DND-41 (cell line): ENCODE measurements around the gene RASD2.

Experiments
- ATAC-seq: fragments of 200-7000 bp; cut with Tn5 transposase; 3 replicates; pipeline ENCODE4 v1.9.1; 2021; ENCODE audit warnings: low read depth; ENCODE audit not compliant: insufficient read depth
- DNase-seq: peaks from one replicate; pipeline ENCODE4 v3.0.0-alpha.2; 2020
- H2AFZ ChIP-seq: 2 replicates; pipeline ENCODE4 v1.6.0; 2012; ENCODE audit warnings: low read depth, low read length
- H3K27ac ChIP-seq: 2 replicates; pipeline ENCODE4 v1.5.1; 2012; ENCODE audit warnings: low read length, inconsistent platforms
- H3K27me3 ChIP-seq: fragments of 200-600 bp; sonication (generic); 2 replicates; pipeline ENCODE4 v1.6.0; 2012; ENCODE audit warnings: low read length, mild to moderate bottlenecking, inconsistent platforms; ENCODE audit not compliant: insufficient read depth, poor library complexity
- H3K36me3 ChIP-seq: 2 replicates; pipeline ENCODE4 v1.5.1; 2012; ENCODE audit warnings: low read length, inconsistent platforms; ENCODE audit not compliant: insufficient read depth
- H3K4me1 ChIP-seq: 2 replicates; pipeline ENCODE4 v1.5.1; 2012; ENCODE audit warnings: mild to moderate bottlenecking, low read length; ENCODE audit not compliant: insufficient read depth
- H3K4me2 ChIP-seq: 2 replicates; pipeline ENCODE4 v1.6.0; 2012; ENCODE audit warnings: mild to moderate bottlenecking, moderate library complexity, low read length, inconsistent platforms; ENCODE audit not compliant: insufficient read depth
- H3K4me3 ChIP-seq, 2 experiments: fragments of 200-600 bp in 1 of 2; shearing (Covaris generic) in 1 of 2; 2 replicates each; pipeline ENCODE4 v1.5.1; 2012 to 2016; ENCODE audit warnings: inconsistent platforms in 2 of 2, low read length in 2 of 2, mild to moderate bottlenecking in 2 of 2, low read depth in 1 of 2, moderate library complexity in 1 of 2
- H3K79me2 ChIP-seq: 2 replicates; pipeline ENCODE4 v1.6.0; 2012; ENCODE audit warnings: low read length, inconsistent platforms; ENCODE audit not compliant: insufficient read depth
- H3K9ac ChIP-seq: 2 replicates; pipeline ENCODE4 v1.6.0; 2012; ENCODE audit warnings: low read depth, mild to moderate bottlenecking, inconsistent platforms, low read length, moderate library complexity
- H3K9me3 ChIP-seq: 2 replicates; pipeline ENCODE4 v1.5.1; 2012; ENCODE audit warnings: low read length, moderate library complexity, mild to moderate bottlenecking, inconsistent platforms; ENCODE audit not compliant: insufficient read depth, severe bottlenecking
- H4K20me1 ChIP-seq: 2 replicates; pipeline ENCODE4 v1.6.0; 2012; ENCODE audit warnings: low read length; ENCODE audit not compliant: insufficient read depth
- EZH2 ChIP-seq: IDR thresholded peaks from 3 replicates; pipeline ENCODE4 v1.6.1; 2012; ENCODE audit warnings: borderline replicate concordance, low read depth, mild to moderate bottlenecking, moderate library complexity, low read length, inconsistent platforms; ENCODE audit not compliant: severe bottlenecking
- TF ChIP-seq, protein P1 (sequence below): IDR thresholded peaks from 2 replicates; pipeline ENCODE4 v1.5.1; 2012; ENCODE audit warnings: borderline replicate concordance, low read length, moderate library complexity, mild to moderate bottlenecking; ENCODE audit not compliant: poor library complexity, severe bottlenecking; ENCODE audit errors: extremely low read depth

Gene RASD2

DNA sequence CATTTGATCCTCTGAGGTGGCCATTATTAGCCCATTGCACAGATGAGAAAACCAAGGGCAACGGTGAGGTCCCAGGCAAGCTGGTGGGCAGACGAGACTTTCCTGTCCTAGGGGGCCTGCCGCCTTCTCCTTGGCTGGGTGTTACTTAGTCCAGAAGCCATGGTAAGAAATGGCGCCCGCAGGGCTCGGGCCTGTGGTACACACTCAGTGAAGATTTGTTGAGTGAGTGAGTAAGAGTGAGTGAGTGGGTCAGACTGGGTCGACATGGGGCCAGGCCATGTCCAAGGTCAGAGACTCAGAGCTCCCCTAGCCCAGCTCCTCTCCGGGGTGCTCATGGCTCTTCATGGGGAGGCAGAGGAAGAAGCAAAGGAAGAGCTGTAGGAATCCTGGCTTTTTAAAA lies 36.0 kb downstream of the RASD2 start:
- Histone ChIP-seq H3K27me3 (no peaks in the 10 kb centered on the region), H3K4me2 (no peak overlapping the region), H2AFZ (no peak overlapping the region), H3K4me3 (no peak overlapping the region), H3K9ac (no peak overlapping the region), H4K20me1 (no peaks in the 10 kb centered on the region), H3K36me3 (no peaks in the 10 kb centered on the region), H3K79me2 (no peaks in the 10 kb centered on the region), H3K27ac (no peak overlapping the region), H3K9me3 (no peaks in the 10 kb centered on the region), H3K4me1 (peaks cover 14% of the 10 kb centered on the region)
- DNase-seq (no peak), ATAC-seq (no peak)
- TF ChIP-seq, protein P1, sequence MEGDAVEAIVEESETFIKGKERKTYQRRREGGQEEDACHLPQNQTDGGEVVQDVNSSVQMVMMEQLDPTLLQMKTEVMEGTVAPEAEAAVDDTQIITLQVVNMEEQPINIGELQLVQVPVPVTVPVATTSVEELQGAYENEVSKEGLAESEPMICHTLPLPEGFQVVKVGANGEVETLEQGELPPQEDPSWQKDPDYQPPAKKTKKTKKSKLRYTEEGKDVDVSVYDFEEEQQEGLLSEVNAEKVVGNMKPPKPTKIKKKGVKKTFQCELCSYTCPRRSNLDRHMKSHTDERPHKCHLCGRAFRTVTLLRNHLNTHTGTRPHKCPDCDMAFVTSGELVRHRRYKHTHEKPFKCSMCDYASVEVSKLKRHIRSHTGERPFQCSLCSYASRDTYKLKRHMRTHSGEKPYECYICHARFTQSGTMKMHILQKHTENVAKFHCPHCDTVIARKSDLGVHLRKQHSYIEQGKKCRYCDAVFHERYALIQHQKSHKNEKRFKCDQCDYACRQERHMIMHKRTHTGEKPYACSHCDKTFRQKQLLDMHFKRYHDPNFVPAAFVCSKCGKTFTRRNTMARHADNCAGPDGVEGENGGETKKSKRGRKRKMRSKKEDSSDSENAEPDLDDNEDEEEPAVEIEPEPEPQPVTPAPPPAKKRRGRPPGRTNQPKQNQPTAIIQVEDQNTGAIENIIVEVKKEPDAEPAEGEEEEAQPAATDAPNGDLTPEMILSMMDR, result no peak
- TF ChIP-seq EZH2, result no peak

DNA sequence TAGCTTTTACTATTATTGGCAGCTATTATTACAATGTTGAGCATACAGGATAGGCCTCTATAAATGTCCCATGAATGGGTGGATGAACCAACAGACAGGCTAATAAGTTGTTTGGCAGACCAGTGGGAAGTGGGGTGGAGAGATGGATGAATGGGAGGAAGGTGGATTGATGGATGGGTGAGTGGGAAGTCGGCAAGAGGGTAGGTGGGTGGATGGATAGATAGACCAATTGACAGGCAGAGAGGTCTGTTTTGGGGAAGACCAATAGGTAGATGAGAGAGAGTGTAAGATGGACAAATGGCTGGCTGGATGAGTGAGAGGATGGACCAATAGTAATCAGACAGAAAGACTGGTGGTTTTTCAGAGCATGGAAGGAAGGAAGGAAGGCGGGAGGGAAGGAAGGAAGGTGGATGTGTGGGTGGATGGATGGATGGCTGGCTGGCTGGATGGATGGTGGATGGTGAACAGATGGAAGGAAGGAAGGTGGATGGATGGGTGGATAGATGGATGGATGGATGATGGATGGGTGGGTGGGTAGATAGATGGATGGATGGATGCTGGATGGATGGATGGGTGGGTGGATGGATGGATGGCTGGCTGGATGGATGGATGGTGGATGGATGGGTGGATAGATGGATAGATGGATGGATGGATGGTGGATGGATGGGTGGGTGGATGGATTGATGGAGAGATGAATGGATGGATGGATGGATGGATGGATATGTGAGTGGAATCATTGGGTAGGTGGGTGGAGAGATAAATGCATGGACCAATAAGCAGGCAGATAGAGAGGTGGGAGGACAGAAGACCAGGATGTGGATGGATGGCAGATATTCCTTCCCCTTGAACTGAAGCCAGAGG lies 37.4 kb downstream of the RASD2 start:
- Histone ChIP-seq H3K27me3 (no peaks in the 10 kb centered on the region), H3K9ac (no peak overlapping the region), H2AFZ (no peak overlapping the region), H3K27ac (no peak overlapping the region), H4K20me1 (no peaks in the 10 kb centered on the region), H3K4me1 (peaks cover 14% of the 10 kb centered on the region), H3K4me3 (no peak overlapping the region), H3K36me3 (no peaks in the 10 kb centered on the region), H3K9me3 (no peaks in the 10 kb centered on the region), H3K4me2 (no peak overlapping the region), H3K79me2 (no peaks in the 10 kb centered on the region)
- no peak for ATAC-seq
- TF ChIP-seq EZH2, result no peak
- TF ChIP-seq, protein P1, result no peak
- DNase-seq, result no peak

DNA sequence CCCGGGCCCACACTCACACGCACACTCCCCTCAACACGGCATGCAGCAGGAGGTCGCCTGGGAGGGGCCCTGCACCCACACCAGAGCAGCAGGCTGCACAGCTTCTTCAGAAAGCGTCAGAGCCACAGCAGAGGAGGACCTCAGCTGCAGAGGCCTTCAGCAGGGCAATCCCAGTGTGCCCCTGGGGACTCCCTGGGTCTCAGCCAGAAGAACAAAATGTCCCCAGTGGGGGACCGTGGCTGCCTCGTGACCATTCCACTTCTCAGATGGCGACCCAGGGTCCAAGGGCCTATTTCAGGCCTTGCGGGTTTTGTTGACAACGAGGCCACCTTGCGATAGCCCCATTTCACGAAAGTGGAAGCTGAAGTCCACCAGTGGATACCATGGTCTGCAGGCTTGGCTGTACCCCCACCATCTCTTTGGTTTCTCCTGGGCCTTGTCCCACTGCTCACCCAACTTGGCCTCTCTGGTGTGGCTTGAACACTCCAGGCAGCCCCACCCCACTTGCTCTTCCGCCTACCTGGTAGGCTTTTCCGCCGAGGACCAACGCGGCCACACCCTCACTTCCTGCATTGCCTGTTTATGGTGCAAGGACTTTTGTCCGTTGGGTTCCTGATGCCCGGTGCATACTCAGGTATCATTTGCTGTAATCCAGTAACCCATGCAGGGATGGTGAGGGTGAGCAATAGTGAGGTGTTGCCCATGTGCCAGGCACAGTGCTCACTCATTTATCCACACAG lies 38.4 kb downstream of the RASD2 start:
- H4K20me1 ChIP-seq, result peaks cover 5% of the 10 kb centered on the region; the same call in 1 of the 2 replicates
- no peak overlapping the region for H3K4me2 ChIP-seq
- H3K9me3 ChIP-seq, result no peaks in the 10 kb centered on the region
- H3K36me3 ChIP-seq, result no peaks in the 10 kb centered on the region
- H3K79me2 ChIP-seq, result no peaks in the 10 kb centered on the region
- no peak overlapping the region for H3K27ac ChIP-seq
- DNase-seq (no peak), ATAC-seq (no peak)
- TF ChIP-seq EZH2, result no peak
- TF ChIP-seq, protein P1, result no peak
- no peak overlapping the region for H3K4me3 ChIP-seq
- H3K27me3 ChIP-seq, result no peaks in the 10 kb centered on the region
- H3K9ac ChIP-seq, result no peak overlapping the region
- H3K4me1 ChIP-seq, result peaks cover 14% of the 10 kb centered on the region
- no peak overlapping the region for H2AFZ ChIP-seq
